Measurements from ENCODE around the gene LIPC. TPM values are rescaled to one million over a fixed set of nuclear protein-coding genes. Genes with fewer than 3 reads are reported as not detected.

The LIPC gene
- total RNA-seq, 1 donor from 2014 or later, result 0.64 TPM

DNA sequence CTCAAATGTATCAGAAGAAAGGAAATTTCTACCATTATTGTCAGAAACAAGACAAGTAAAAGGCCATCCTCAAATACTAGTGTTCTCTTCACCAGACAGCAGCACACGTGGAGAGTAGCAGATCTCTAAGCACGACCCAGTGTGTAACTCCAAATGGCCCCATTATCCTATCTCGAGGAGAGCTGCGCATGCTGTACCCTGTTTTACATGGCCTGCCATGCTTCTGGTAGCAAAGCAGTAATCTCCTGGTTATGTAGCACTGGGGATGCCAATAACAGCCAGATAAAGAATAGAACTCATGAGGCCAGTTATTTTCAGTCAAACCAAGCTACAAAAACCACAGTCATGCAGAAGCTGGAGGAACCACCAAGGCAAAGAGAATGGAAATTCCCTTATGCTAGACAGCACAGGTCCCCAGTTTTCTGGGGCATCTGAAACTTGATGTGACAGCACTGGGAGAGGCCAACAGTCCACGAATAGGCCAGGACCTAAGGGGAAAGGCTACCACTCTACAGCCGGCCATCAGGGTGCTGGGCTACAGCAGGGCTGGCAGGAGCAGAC, 73.0 kb downstream of the LIPC start:
- TF ChIP-seq, protein P1, sequence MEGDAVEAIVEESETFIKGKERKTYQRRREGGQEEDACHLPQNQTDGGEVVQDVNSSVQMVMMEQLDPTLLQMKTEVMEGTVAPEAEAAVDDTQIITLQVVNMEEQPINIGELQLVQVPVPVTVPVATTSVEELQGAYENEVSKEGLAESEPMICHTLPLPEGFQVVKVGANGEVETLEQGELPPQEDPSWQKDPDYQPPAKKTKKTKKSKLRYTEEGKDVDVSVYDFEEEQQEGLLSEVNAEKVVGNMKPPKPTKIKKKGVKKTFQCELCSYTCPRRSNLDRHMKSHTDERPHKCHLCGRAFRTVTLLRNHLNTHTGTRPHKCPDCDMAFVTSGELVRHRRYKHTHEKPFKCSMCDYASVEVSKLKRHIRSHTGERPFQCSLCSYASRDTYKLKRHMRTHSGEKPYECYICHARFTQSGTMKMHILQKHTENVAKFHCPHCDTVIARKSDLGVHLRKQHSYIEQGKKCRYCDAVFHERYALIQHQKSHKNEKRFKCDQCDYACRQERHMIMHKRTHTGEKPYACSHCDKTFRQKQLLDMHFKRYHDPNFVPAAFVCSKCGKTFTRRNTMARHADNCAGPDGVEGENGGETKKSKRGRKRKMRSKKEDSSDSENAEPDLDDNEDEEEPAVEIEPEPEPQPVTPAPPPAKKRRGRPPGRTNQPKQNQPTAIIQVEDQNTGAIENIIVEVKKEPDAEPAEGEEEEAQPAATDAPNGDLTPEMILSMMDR (IDR thresholded peaks at IDR 0.05), result no peak
- Histone ChIP-seq H3K9me3 (no peaks in the 10 kb centered on the region), H3K4me3 (no peak overlapping the region), H3K27ac (no peak overlapping the region), H3K27me3 (no peaks in the 10 kb centered on the region), H3K4me1 (no peaks in the 10 kb centered on the region), H3K36me3 (no peaks in the 10 kb centered on the region)
- ATAC-seq, result no peak
- intact Hi-C loops (cut with DNase I), result no loop called here
- DNase-seq, result no peak

DNA sequence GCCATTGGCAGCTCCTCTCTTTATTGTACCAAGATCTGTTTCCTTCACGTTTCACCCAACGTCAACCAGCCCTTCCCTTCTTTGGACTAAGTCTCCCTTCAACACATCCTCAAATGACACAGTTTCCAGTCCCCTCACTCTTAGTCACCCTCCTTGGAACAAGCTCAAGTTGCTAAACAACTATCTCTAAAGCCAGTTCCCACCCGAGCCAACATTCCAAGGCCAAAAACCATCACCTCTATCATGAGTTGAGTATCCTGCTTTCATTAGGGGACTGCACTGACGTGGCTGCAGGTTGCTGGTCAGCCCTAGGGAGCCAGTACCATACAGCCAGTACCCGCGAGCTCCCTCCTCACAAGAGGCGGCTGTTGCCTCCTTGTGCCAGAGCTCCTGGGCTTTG, 73.8 kb downstream of the LIPC start:
- Histone ChIP-seq H3K9me3 (no peaks in the 10 kb centered on the region), H3K27me3 (no peaks in the 10 kb centered on the region), H3K4me1 (no peaks in the 10 kb centered on the region), H3K4me3 (no peak overlapping the region), H3K36me3 (no peaks in the 10 kb centered on the region), H3K27ac (no peak overlapping the region)
- DNase-seq (no peak), ATAC-seq (no peak)
- TF ChIP-seq, protein P1 (IDR thresholded peaks at IDR 0.05), result no peak
- intact Hi-C loops (cut with DNase I), result no loop called here

DNA sequence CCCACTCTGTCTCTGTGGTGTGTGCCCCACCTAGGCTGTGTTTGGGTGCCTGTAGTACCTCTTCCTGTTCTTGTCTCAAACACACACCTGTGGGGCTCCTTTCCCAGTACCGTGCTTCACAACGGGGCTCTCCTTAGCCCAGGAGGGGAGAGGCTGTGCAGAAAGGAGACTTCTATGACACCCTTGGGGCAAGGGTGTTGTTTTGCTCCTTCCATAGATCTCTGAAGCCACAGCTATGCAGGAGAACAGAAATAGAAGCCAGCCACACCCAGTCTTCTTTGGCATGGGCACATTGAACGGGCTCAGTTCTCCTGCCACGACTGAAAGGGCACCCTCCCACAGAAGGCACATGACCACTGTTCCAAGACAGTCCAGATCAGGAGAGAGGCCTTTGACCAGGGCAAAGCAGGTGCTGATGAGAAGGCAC, 74.3 kb downstream of the LIPC start:
- Histone ChIP-seq H3K4me3 (no peak overlapping the region), H3K9me3 (no peaks in the 10 kb centered on the region), H3K27me3 (no peaks in the 10 kb centered on the region), H3K27ac (no peak overlapping the region), H3K36me3 (no peaks in the 10 kb centered on the region), H3K4me1 (no peaks in the 10 kb centered on the region)
- DNase-seq, result no peak
- TF ChIP-seq, protein P1 (IDR thresholded peaks at IDR 0.05), result no peak
- intact Hi-C loops (cut with DNase I), result no loop called here
- ATAC-seq, result peak; percentile 57

DNA sequence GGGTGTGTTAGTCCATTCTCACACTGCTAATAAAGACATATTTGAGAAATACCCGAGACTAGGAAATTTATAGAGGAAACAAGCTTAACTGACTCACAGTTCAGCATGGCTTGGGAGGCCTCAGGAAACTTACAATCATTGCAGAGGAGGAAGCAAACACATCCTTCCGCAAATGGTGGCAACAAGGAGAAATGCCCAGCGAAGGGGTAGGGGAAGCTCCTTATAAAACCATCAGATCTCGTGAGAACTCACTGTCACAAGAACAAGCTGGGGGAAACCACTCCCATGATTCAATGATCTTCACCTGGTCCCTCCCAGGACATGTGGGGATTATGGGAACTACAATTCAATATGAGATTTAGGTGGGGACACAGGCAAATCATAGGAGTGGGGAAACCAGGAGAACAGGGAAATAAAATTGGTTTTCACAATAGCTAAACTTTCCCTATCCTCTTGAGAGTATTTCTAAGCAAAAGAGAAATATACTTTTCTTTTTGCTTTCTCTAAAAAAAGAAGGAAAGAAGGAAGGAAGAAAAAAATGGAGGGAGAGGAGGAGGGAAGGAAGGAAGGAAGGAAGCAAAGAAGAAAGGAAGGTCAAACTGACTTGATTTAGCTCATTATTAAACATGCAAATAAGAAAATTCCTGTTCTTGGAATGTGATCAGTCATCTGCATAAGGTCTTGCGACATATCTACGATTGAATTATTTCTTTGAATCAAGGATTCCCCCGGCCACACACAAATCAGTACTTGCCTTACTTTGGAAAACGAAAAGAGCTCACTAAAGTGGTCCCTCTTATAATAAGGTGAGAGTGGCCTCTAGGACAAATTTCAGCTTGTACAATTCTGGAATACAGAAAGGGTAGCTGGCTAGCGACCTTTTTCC, 75.2 kb downstream of the LIPC start:
- TF ChIP-seq, protein P1 (IDR thresholded peaks at IDR 0.05), result no peak
- ATAC-seq (peak; percentile 29), DNase-seq (no peak)
- Histone ChIP-seq H3K9me3 (no peaks in the 10 kb centered on the region), H3K4me3 (no peak overlapping the region), H3K27me3 (no peaks in the 10 kb centered on the region), H3K36me3 (no peaks in the 10 kb centered on the region), H3K4me1 (no peaks in the 10 kb centered on the region), H3K27ac (no peak overlapping the region)
- intact Hi-C loops (cut with DNase I), result no loop called here

DNA sequence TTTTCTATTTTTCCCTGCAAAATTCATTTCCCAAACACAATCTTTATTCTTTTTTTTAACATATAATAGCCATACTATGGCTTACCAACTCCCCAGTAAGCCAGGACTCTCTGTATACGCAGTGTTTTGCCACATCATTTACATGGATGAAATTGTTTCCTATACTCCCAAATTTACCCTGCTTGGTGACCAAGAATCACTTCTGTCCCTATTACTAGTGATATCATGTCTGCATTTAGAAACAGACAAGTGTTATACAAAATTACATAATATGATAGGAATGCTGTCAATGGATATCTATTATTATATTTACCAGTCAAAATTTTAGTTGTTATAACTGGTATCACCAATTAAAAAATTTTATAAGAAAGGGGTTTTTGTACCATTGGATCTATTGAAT, 77.8 kb downstream of the LIPC start:
- no peaks in the 10 kb centered on the region for H3K36me3 ChIP-seq
- intact Hi-C loops (cut with DNase I), result no loop called here
- no peak overlapping the region for H3K4me3 ChIP-seq
- H3K27me3 ChIP-seq, result no peaks in the 10 kb centered on the region
- no peak overlapping the region for H3K27ac ChIP-seq
- TF ChIP-seq, protein P1 (IDR thresholded peaks at IDR 0.05), result no peak
- no peaks in the 10 kb centered on the region for H3K4me1 ChIP-seq
- no peak for DNase-seq
- no peaks in the 10 kb centered on the region for H3K9me3 ChIP-seq
- ATAC-seq, result no peak

Measured in upper lobe of right lung (tissue), 1 donor.